ENCODE results near the gene TBL1X.

DNA sequence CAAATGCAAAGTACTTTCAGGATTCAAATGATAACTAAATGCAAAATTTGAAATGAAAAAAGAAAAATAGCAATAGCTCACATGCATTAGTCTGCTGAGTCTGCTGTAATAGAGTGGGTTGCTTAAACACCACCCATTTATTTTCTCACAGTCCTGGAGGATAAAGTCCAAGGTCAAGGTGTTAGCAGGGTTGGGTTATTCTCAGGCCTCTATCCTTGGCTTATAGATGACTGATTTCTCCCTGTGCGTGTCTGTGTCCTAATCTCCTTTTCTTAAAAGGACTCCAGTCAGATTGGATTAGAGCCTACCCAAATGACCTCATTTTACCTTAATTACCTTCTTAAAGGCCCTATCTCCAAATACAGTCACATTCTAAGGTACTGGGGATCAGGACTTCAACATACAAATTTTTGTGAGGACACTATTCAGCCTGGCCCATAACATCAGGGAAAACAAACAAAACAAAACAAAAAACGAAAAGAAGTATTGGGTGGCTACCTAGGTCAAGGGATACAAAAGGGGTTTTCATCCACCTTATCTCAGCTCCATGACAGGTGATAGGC lies 6.3 kb upstream of the TBL1X start:
- no peak for TF ChIP-seq CTCF (IDR thresholded peaks at IDR 0.05)
- TF ChIP-seq POLR2A (IDR thresholded peaks at IDR 0.05): no peak

All from adrenal gland (tissue), 5 donors.